H9 (cell line): Measurements from ENCODE around the gene FOXJ3. TPM values are rescaled to one million over a fixed set of nuclear protein-coding genes. Genes with fewer than 3 reads are reported as not detected.

Source experiments
- DNase-seq: peaks from one replicate; pipeline ENCODE4 v3.0.0-alpha.2; 2017
- H2AFZ ChIP-seq: one replicate; pipeline ENCODE4 v1.6.1; 2013; ENCODE audit warnings: mild to moderate bottlenecking, low read length, control low read depth, moderate library complexity
- H2AK5ac ChIP-seq: 2 replicates; pipeline ENCODE4 v1.6.1; 2013; ENCODE audit warnings: low read length, control low read depth, mixed read lengths; ENCODE audit not compliant: insufficient read length
- H2BK120ac ChIP-seq: one replicate; pipeline ENCODE4 v1.6.1; 2013; ENCODE audit warnings: low read depth, mild to moderate bottlenecking, low read length, control low read depth, inconsistent platforms; ENCODE audit not compliant: poor library complexity, severe bottlenecking
- H2BK12ac ChIP-seq: 2 replicates; pipeline ENCODE4 v1.6.1; 2013; ENCODE audit warnings: low read length, control low read depth, mixed read lengths, low read depth; ENCODE audit not compliant: insufficient read length
- H2BK15ac ChIP-seq: 2 replicates; pipeline ENCODE4 v1.6.1; 2013; ENCODE audit warnings: low read depth, low read length, control low read depth
- H2BK20ac ChIP-seq: one replicate; pipeline ENCODE4 v1.6.1; 2013; ENCODE audit warnings: low read depth, mild to moderate bottlenecking, low read length, control low read depth, inconsistent platforms; ENCODE audit not compliant: poor library complexity, severe bottlenecking
- H2BK5ac ChIP-seq: 2 replicates; pipeline ENCODE4 v1.6.1; 2013; ENCODE audit warnings: low read length, control low read depth, mixed read lengths; ENCODE audit not compliant: insufficient read length
- H3K14ac ChIP-seq: 2 replicates; pipeline ENCODE4 v1.6.1; 2013; ENCODE audit warnings: low read length, control low read depth; ENCODE audit not compliant: insufficient read depth
- H3K18ac ChIP-seq: 2 replicates; pipeline ENCODE4 v1.6.1; 2013; ENCODE audit warnings: low read depth, mild to moderate bottlenecking, mixed read lengths, low read length, control low read depth; ENCODE audit not compliant: insufficient read length
- H3K23ac ChIP-seq: 2 replicates; pipeline ENCODE4 v1.6.1; 2013; ENCODE audit warnings: low read length, control low read depth, mixed read lengths, low read depth; ENCODE audit not compliant: insufficient read length
- H3K23me2 ChIP-seq: 2 replicates; pipeline ENCODE4 v1.6.1; 2013; ENCODE audit warnings: low read depth, mild to moderate bottlenecking, mixed read lengths, low read length, control low read depth; ENCODE audit not compliant: insufficient read length, poor library complexity, severe bottlenecking
- H3K27ac ChIP-seq: 2 replicates; pipeline ENCODE4 v1.5.1; 2013; ENCODE audit warnings: low read length, control low read depth, mixed read lengths, low read depth; ENCODE audit not compliant: insufficient read length
- H3K27me3 ChIP-seq: 2 replicates; pipeline ENCODE4 v1.6.1; 2013; ENCODE audit warnings: low read length, control low read depth, inconsistent platforms; ENCODE audit not compliant: insufficient read depth
- H3K4ac ChIP-seq: 2 replicates; pipeline ENCODE4 v1.6.1; 2013; ENCODE audit warnings: low read depth, mild to moderate bottlenecking, control low read depth, inconsistent platforms, low read length, moderate library complexity
- H3K4me1 ChIP-seq: 2 replicates; pipeline ENCODE4 v1.6.1; 2013; ENCODE audit warnings: low read length, control low read depth, inconsistent platforms; ENCODE audit not compliant: insufficient read depth
- H3K4me2 ChIP-seq: 2 replicates; pipeline ENCODE4 v1.6.1; 2013; ENCODE audit warnings: low read length, control low read depth, mixed read lengths; ENCODE audit not compliant: insufficient read length, insufficient read depth
- H3K56ac ChIP-seq: 2 replicates; pipeline ENCODE4 v1.6.1; 2013; ENCODE audit warnings: low read depth, mild to moderate bottlenecking, mixed read lengths, low read length, control low read depth; ENCODE audit not compliant: insufficient read length
- H3K79me1 ChIP-seq: 2 replicates; pipeline ENCODE4 v1.6.1; 2013; ENCODE audit warnings: low read depth, mild to moderate bottlenecking, moderate library complexity, low read length, control low read depth, inconsistent platforms; ENCODE audit not compliant: insufficient read depth, poor library complexity, severe bottlenecking
- H3K79me2 ChIP-seq: 2 replicates; pipeline ENCODE4 v1.6.1; 2013; ENCODE audit warnings: low read length, control low read depth, inconsistent platforms; ENCODE audit not compliant: insufficient read depth
- H3K9ac ChIP-seq: 2 replicates; pipeline ENCODE4 v1.6.1; 2013; ENCODE audit warnings: low read length, control low read depth, mixed read lengths; ENCODE audit not compliant: insufficient read length; ENCODE audit errors: extremely low read depth
- H3K9me3 ChIP-seq: one replicate; pipeline ENCODE4 v1.6.1; 2013; ENCODE audit warnings: low read depth, low read length, inconsistent platforms; ENCODE audit not compliant: control insufficient read depth
- H3T11ph ChIP-seq: one replicate; pipeline ENCODE4 v1.6.1; 2013; ENCODE audit warnings: mild to moderate bottlenecking, low read length, control low read depth, inconsistent platforms
- H4K20me1 ChIP-seq: one replicate; pipeline ENCODE4 v1.6.1; 2013; ENCODE audit not compliant: control insufficient read depth, insufficient read length, insufficient read depth
- H4K5ac ChIP-seq: 2 replicates; pipeline ENCODE4 v1.6.1; 2013; ENCODE audit warnings: low read depth, mild to moderate bottlenecking, mixed read lengths, low read length, control low read depth; ENCODE audit not compliant: insufficient read length
- H4K8ac ChIP-seq: replicated peaks from 2 replicates; pipeline ENCODE4 v1.6.1; 2013; ENCODE audit warnings: low read length, control low read depth, mixed read lengths, low read depth; ENCODE audit not compliant: insufficient read length
- H4K91ac ChIP-seq: 2 replicates; pipeline ENCODE4 v1.6.1; 2013; ENCODE audit warnings: low read depth, mild to moderate bottlenecking, moderate library complexity, mixed read lengths, low read length, control low read depth; ENCODE audit not compliant: insufficient read length
- H3K27ac Mint-ChIP-seq, 3 experiments: 2 replicates in 2 of 3; 3 replicates in 1 of 3; pipeline ENCODE4 v1.8.0; 2020 to 2021; ENCODE audit warnings: mixed read lengths in 3 of 3, mild to moderate bottlenecking in 1 of 3, moderate library complexity in 1 of 3
- H3K27me3 Mint-ChIP-seq: 2 replicates; pipeline ENCODE4 v1.8.0; 2021; ENCODE audit warnings: low read depth, mild to moderate bottlenecking, moderate library complexity, mixed read lengths
- H3K36me3 Mint-ChIP-seq, 3 experiments: 2 replicates in 2 of 3; 3 replicates in 1 of 3; pipeline ENCODE4 v1.8.0; 2020 to 2021; ENCODE audit warnings: low read depth in 3 of 3, mixed read lengths in 3 of 3; ENCODE audit not compliant: insufficient read depth in 1 of 3
- H3K4me1 Mint-ChIP-seq, 2 experiments: 2 replicates each; pipeline ENCODE4 v1.8.0; 2020; ENCODE audit warnings: mixed read lengths in 2 of 2
- H3K4me3 Mint-ChIP-seq, 2 experiments: 2 replicates in 1 of 2; 3 replicates in 1 of 2; pipeline ENCODE4 v1.8.0; 2020 to 2021; ENCODE audit warnings: mild to moderate bottlenecking in 2 of 2, mixed read lengths in 2 of 2, moderate library complexity in 1 of 2
- H3K9me3 Mint-ChIP-seq, 2 experiments: 2 replicates in 1 of 2; 3 replicates in 1 of 2; pipeline ENCODE4 v1.8.0; 2020; ENCODE audit warnings: mild to moderate bottlenecking in 2 of 2, mixed read lengths in 2 of 2, moderate library complexity in 1 of 2
- CTCF ChIP-seq: fragments of 200-600 bp; sonication (generic); conservative IDR thresholded peaks from 3 replicates; pipeline ENCODE4 v1.8.0; 2021; ENCODE audit warnings: antibody characterized with exemption, mild to moderate bottlenecking
- WGBS: extraction: QIAGEN DNeasy Blood & Tissue Kit; methylation state at CpG from one replicate; pipeline ENCODE4 v1.1.7; 2013; ENCODE audit warnings: missing lambda C conversion rate, low lambda C conversion rate, mixed read lengths; ENCODE audit not compliant: insufficient read length; ENCODE audit errors: extremely low coverage; 5-methylcytosine and 5-hydroxymethylcytosine counted together
- total RNA-seq: library from RNA; stranded (reverse); gene quantifications from 2 replicates; pipeline ENCODE4 v1.2.1, GENCODE V29; 2021

FOXJ3 gene
- total RNA-seq, 1 experiment from 2014 or later: 49.9 TPM

DNA sequence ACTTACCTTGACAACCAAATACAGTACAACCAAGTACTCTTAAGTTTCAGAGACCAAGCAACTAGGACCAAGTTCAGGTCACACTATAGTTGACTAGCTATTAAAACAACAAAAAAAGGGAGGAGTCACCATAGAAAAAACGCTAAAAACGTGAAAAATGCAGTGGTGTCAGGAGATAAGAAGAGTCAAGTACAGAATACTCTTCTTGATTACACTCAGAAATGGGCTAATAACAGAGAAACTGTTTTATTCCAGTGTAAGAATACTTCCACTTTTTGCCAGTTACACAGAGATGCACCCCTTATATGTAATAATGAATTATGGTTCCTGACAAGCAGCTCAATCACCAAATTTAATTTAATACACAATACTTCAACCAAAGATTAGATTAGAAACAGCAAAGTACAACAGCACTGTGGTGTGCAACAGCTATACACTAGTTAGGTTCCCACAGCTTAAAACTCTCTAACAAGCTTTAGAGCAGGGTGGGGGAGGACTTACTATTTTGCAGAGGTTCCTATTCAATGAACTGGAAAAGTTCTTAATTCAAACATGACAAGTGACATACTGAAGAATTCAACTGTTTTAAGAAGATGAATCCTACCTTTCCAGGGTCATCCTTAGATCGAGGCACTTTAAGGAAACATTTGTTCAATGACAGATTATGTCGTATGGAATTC lies 70.4 kb downstream of the FOXJ3 start:
- Histone ChIP-seq H3K9ac (no peak overlapping the region), H3K4me1 (no peaks in the 10 kb centered on the region; the same call in 1 of the 2 replicates), H2AK5ac (no peak overlapping the region), H3K4me2 (no peak overlapping the region), H3K27ac (no peak overlapping the region), H3K18ac (no peak overlapping the region), H3K4ac (no peak overlapping the region), H3K23ac (no peak overlapping the region), H2BK12ac (no peak overlapping the region), H3K79me2 (peaks cover 2% of the 10 kb centered on the region; the same call in 1 of the 2 replicates), H3K23me2 (no peaks in the 10 kb centered on the region), H2BK5ac (no peak overlapping the region), H4K8ac (no peak overlapping the region), H3K56ac (no peak overlapping the region), H2BK20ac (no peak overlapping the region), H2BK15ac (no peak overlapping the region), H3K14ac (no peak overlapping the region), H2BK120ac (no peak overlapping the region), H4K20me1 (no peaks in the 10 kb centered on the region), H3K27me3 (no peaks in the 10 kb centered on the region), H3K79me1 (no peaks in the 10 kb centered on the region), H4K5ac (no peak overlapping the region), H3K9me3 (no peaks in the 10 kb centered on the region), H2AFZ (no peak overlapping the region), H3T11ph (no peak overlapping the region), H4K91ac (no peak overlapping the region)
- no peaks in the 10 kb centered on the region for H3K27me3 Mint-ChIP-seq
- no CpG with 5 or more reads among the region's 4 CpGs for WGBS
- TF ChIP-seq CTCF: no peak
- DNase-seq: no peak
- no peaks in the 10 kb centered on the region for H3K9me3 Mint-ChIP-seq
- H3K27ac Mint-ChIP-seq: no peak overlapping the region
- H3K36me3 Mint-ChIP-seq: peaks cover 4 to 21% (median 17%) of the 10 kb centered on the region in 3 experiments; a peak in 6 of 7 replicates
- H3K4me1 Mint-ChIP-seq: peaks cover 25 to 28% of the 10 kb centered on the region in 2 experiments
- no peak overlapping the region for H3K4me3 Mint-ChIP-seq
